Lung (tissue), 12 donors: Measurements from ENCODE around the gene ASIC2. TPM values are rescaled to one million over a fixed set of nuclear protein-coding genes. Genes with fewer than 3 reads are reported as not detected.

Experiments
- ATAC-seq: fragments of 200-7000 bp; cut with Tn5 transposase; one replicate; pipeline ENCODE4 v1.9.1; 2020; ENCODE audit warnings: moderate number of reproducible peaks; ENCODE audit not compliant: insufficient read depth, low FRiP score
- DNase-seq, 3 donors: peaks; one replicate each; pipeline ENCODE4 v3.0.0-alpha.2; 2013 to 2017
- H3K27ac ChIP-seq, 2 donors: one replicate each; pipeline ENCODE4 v1.5.1; 2013; ENCODE audit warnings: mild to moderate bottlenecking in 2 of 2, moderate library complexity in 2 of 2, control low read depth in 1 of 2, inconsistent platforms in 1 of 2, low read depth in 1 of 2, low read length in 1 of 2
- H3K27me3 ChIP-seq, 3 donors: one replicate each; pipeline ENCODE4 v1.5.1; 2013; ENCODE audit warnings: low read length in 2 of 3; ENCODE audit not compliant: control insufficient read depth in 3 of 3, insufficient read depth in 3 of 3
- H3K36me3 ChIP-seq, 4 donors: one replicate each; pipeline ENCODE4 v1.5.1; 2013; ENCODE audit warnings: low read length in 4 of 4, mild to moderate bottlenecking in 1 of 4, moderate library complexity in 1 of 4; ENCODE audit not compliant: control insufficient read depth in 4 of 4, insufficient read depth in 4 of 4
- H3K4me1 ChIP-seq, 5 donors: one replicate each; pipeline ENCODE4 v1.5.1; 2013; ENCODE audit warnings: low read length in 5 of 5, mild to moderate bottlenecking in 2 of 5, moderate library complexity in 1 of 5; ENCODE audit not compliant: control insufficient read depth in 5 of 5, insufficient read depth in 5 of 5
- H3K4me3 ChIP-seq: one replicate; pipeline ENCODE4 v1.5.1; 2013; ENCODE audit warnings: mild to moderate bottlenecking, control low read depth, moderate library complexity
- H3K9ac ChIP-seq, 2 donors: one replicate each; pipeline ENCODE4 v1.5.1; 2013; ENCODE audit warnings: low read length in 2 of 2, control low read depth in 1 of 2; ENCODE audit not compliant: insufficient read depth in 1 of 2
- H3K9me3 ChIP-seq, 4 donors: one replicate each; pipeline ENCODE4 v1.5.1; 2013; ENCODE audit warnings: low read length in 3 of 4, mild to moderate bottlenecking in 1 of 4, moderate library complexity in 1 of 4; ENCODE audit not compliant: control insufficient read depth in 4 of 4, insufficient read depth in 3 of 4
- WGBS, 2 donors: extraction: QIAGEN DNeasy Blood & Tissue Kit; methylation state at CpG; one replicate each; pipeline ENCODE4 v1.1.7; 2013; 5-methylcytosine and 5-hydroxymethylcytosine counted together
- polyA plus RNA-seq, 2 donors: library from polyadenylated mRNA; stranded (reverse); fragments of 200-250 nt; gene quantifications; one replicate each; pipeline ENCODE4 v1.2.1, GENCODE V29; 2013
- total RNA-seq, 2 donors: library from RNA; depleted of rRNA in 1 of 2; stranded (reverse); fragments of >200 nt in 1 of 2; gene quantifications; one replicate each; pipeline ENCODE4 v1.2.1, GENCODE V29; 2014 to 2021
- TF ChIP-seq, protein P1 (sequence below): IDR thresholded peaks from 2 replicates; pipeline ENCODE4 v1.5.1; 2012; ENCODE audit warnings: mild to moderate bottlenecking; ENCODE audit errors: control extremely low read depth, extremely low read depth
- donor health status: control.
- donor health status: control.
- donor health status: Bipolar disorder and iron deficiency.
- donor health status: healthy.
- donor health status: DM: yes; HTN: yes; CAD: no.

ASIC2 gene
- total and polyA plus RNA-seq, 4 donors = 0.03 to 0.28 (median 0.14) TPM; not detected in 1

- DNase-seq (no peak), ATAC-seq (no peak)
- Histone ChIP-seq H3K27ac (no peak overlapping the region), H3K4me1 (peaks cover 0 to 4% (median 0%) of the 10 kb centered on the region in 5 donors), H3K36me3 (no peaks in the 10 kb centered on the region), H3K27me3 (peaks cover 0 to 6% (median 0%) of the 10 kb centered on the region in 3 donors), H3K9me3 (no peaks in the 10 kb centered on the region), H3K4me3 (no peak overlapping the region), H3K9ac (no peak overlapping the region)
- 79 to 81% methylated on average over 5 of the region's 5 CpGs for WGBS, 2 donors
- TF ChIP-seq, protein P1, sequence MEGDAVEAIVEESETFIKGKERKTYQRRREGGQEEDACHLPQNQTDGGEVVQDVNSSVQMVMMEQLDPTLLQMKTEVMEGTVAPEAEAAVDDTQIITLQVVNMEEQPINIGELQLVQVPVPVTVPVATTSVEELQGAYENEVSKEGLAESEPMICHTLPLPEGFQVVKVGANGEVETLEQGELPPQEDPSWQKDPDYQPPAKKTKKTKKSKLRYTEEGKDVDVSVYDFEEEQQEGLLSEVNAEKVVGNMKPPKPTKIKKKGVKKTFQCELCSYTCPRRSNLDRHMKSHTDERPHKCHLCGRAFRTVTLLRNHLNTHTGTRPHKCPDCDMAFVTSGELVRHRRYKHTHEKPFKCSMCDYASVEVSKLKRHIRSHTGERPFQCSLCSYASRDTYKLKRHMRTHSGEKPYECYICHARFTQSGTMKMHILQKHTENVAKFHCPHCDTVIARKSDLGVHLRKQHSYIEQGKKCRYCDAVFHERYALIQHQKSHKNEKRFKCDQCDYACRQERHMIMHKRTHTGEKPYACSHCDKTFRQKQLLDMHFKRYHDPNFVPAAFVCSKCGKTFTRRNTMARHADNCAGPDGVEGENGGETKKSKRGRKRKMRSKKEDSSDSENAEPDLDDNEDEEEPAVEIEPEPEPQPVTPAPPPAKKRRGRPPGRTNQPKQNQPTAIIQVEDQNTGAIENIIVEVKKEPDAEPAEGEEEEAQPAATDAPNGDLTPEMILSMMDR = no peak
Observed at GRCh38 chr17:33228548-33228947, 64.5 kb downstream of the ASIC2 start.

DNA sequence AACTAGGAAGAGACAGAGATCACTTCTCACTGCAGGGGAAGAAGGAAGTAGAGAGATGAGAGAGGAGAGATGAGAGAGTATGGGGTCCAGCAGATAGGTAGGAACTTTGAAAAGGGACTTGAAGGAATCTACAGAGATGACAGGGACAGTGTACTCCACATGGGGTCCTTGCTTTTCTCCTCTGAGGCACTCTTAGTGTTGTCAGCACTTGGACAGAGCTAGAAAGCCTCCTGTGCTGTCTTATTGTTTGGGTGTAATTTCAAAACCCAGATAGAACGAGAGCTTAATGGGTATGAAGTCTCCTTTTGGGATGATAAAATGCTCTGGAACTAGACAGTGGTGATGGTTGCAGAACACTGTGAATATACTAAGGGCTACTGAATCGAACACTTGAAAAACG lies 65.2 kb downstream of the ASIC2 start:
- Histone ChIP-seq H3K9me3 (no peaks in the 10 kb centered on the region), H3K36me3 (no peaks in the 10 kb centered on the region), H3K9ac (no peak overlapping the region), H3K27ac (no peak overlapping the region), H3K4me1 (no peaks in the 10 kb centered on the region), H3K27me3 (peaks cover 0 to 6% (median 0%) of the 10 kb centered on the region in 3 donors), H3K4me3 (no peak overlapping the region)
- 77 to 79% methylated on average over 3 of the region's 3 CpGs for WGBS, 2 donors
- no peak for ATAC-seq
- DNase-seq = no peak
- TF ChIP-seq, protein P1 = no peak

DNA sequence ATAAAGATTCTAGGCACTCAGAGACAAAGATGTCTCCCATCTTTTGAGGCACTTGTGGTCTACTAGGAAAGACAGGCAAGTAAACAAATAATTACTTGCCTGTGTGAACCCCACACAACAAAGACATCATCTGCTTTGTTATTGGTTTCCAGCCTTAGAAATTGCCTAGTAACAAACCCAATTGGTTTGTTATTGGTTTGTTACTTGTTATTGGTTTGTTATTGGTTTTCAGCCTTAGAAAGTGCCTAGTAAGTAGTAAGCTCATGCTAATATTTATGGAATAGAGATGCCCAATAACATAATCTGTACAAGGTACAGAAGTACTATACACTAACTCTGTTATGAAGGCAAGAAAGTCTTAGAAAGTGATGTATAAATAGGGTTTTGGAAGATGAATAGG lies 67.1 kb downstream of the ASIC2 start:
- ATAC-seq = no peak
- H3K27ac ChIP-seq = no peak overlapping the region
- no peaks in the 10 kb centered on the region for H3K9me3 ChIP-seq

More for the DNA sequence above, 67.1 kb downstream of the ASIC2 start:
- Histone ChIP-seq H3K36me3 (no peaks in the 10 kb centered on the region), H3K4me3 (no peak overlapping the region), H3K27me3 (peaks cover 0 to 6% (median 0%) of the 10 kb centered on the region in 3 donors), H3K9ac (no peak overlapping the region), H3K4me1 (no peaks in the 10 kb centered on the region)
- DNase-seq = no peak
- TF ChIP-seq, protein P1 = no peak
